Measurements from ENCODE around the gene TBC1D22A.
"Not testable (repeated sequence)": the region's sequence is repeated elsewhere in the genome, so short reads cannot be mapped to it uniquely, and the experiment has no call there.

TBC1D22A gene

GRCh38 chr22:46779023-46779422 is 16.6 kb downstream of the TBC1D22A start:
- in situ Hi-C loops (cut with HindIII; ENCODE audit: low pct_ligation_motif_present, low sequenced_read_pairs): no loop called here
- DNase-seq: no peak
- Histone ChIP-seq H3K4me3 (ENCODE audit: low read depth, low read length) (no peak overlapping the region), H3K27me3 (replicated peaks) (no peaks in the 10 kb centered on the region), H3K27ac (no peak overlapping the region), H3K36me3 (replicated peaks) (no peaks in the 10 kb centered on the region)
- TF ChIP-seq CTCF (IDR thresholded peaks at IDR 0.05; ENCODE audit: low read depth, low read length, missing control alignments): no peak

GRCh38 chr22:46779651-46780050 is 17.2 kb downstream of the TBC1D22A start:
- in situ Hi-C loops (cut with HindIII; ENCODE audit: low pct_ligation_motif_present, low sequenced_read_pairs): no loop called here
- H3K27ac ChIP-seq: no peak overlapping the region
- TF ChIP-seq CTCF (IDR thresholded peaks at IDR 0.05; ENCODE audit: low read depth, low read length, missing control alignments): no peak

GRCh38 chr22:46780453-46780852 is 18.0 kb downstream of the TBC1D22A start:
- DNase-seq: no peak
- no peaks in the 10 kb centered on the region for H3K36me3 ChIP-seq (replicated peaks)
- in situ Hi-C loops (cut with HindIII; ENCODE audit: low pct_ligation_motif_present, low sequenced_read_pairs): no loop called here
- no peak overlapping the region for H3K27ac ChIP-seq
- no peak for TF ChIP-seq CTCF (IDR thresholded peaks at IDR 0.05; ENCODE audit: low read depth, low read length, missing control alignments)
- no peak overlapping the region for H3K4me3 ChIP-seq (ENCODE audit: low read depth, low read length)
- H3K27me3 ChIP-seq (replicated peaks): no peaks in the 10 kb centered on the region

More at GRCh38 chr22:46779651-46780050, 17.2 kb downstream of the TBC1D22A start:
- Histone ChIP-seq H3K4me3 (ENCODE audit: low read depth, low read length) (no peak overlapping the region), H3K27me3 (replicated peaks) (no peaks in the 10 kb centered on the region), H3K36me3 (replicated peaks) (no peaks in the 10 kb centered on the region)
- no peak for DNase-seq

GRCh38 chr22:46781291-46781690 is 18.8 kb downstream of the TBC1D22A start:
- in situ Hi-C loops (cut with HindIII; ENCODE audit: low pct_ligation_motif_present, low sequenced_read_pairs): no loop called here
- no peak overlapping the region for H3K4me3 ChIP-seq (ENCODE audit: low read depth, low read length)
- no peak for DNase-seq
- H3K27me3 ChIP-seq (replicated peaks): no peaks in the 10 kb centered on the region
- TF ChIP-seq CTCF (IDR thresholded peaks at IDR 0.05; ENCODE audit: low read depth, low read length, missing control alignments): no peak
- no peak overlapping the region for H3K27ac ChIP-seq
- H3K36me3 ChIP-seq (replicated peaks): no peaks in the 10 kb centered on the region

GRCh38 chr22:46782200-46782599 is 19.8 kb downstream of the TBC1D22A start:
- DNase-seq; in situ Hi-C loops (cut with HindIII; ENCODE audit: low pct_ligation_motif_present, low sequenced_read_pairs); H3K27ac ChIP-seq; H3K36me3 ChIP-seq (replicated peaks); H3K27me3 ChIP-seq (replicated peaks); H3K4me3 ChIP-seq (ENCODE audit: low read depth, low read length): not testable (repeated sequence)

GRCh38 chr22:46783721-46784120 is 21.3 kb downstream of the TBC1D22A start:
- H3K27ac ChIP-seq: no peak overlapping the region
- H3K36me3 ChIP-seq (replicated peaks): no peaks in the 10 kb centered on the region
- DNase-seq: no peak
- no peaks in the 10 kb centered on the region for H3K27me3 ChIP-seq (replicated peaks)
- H3K4me3 ChIP-seq (ENCODE audit: low read depth, low read length): no peak overlapping the region
- in situ Hi-C loops (cut with HindIII; ENCODE audit: low pct_ligation_motif_present, low sequenced_read_pairs): no loop called here
- no peak for TF ChIP-seq CTCF (IDR thresholded peaks at IDR 0.05; ENCODE audit: low read depth, low read length, missing control alignments)
